ENCODE data around the gene POLR2F.

The POLR2F gene

DNA sequence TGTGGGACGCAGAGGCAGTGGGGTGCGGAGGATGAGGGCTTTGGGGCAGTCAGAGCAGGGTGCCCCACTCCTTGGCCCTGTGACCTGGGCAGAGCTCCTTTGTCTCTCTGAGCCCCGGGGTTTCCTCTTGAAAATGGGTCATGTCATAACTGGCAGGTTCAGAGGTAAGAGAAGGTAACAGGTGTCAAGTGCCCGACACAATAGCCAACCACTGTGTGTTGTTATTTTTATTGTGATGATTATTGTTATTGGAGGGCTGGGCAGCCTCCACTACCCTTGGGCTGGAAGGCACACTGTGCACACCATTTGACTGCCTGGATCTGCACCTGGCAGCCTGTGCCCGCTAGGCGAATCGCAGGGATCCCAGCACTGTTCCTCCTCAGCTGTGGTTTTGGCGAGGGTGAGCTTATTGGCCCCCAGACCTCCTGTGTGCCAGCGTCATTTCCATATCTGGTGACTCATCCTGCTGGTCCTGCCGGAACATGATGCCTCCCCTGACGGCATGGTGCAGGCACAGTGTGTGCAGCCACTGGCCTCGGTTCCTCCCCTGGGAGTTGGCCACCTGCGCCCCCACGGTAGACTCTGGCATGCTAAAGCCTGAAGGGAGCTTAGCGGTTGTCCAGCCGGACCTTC lies 46.3 kb downstream of the POLR2F start:
- CTCF ChIA-PET: interaction anchor here (1.0 to 1.8 kb wide), 4 partner anchors 8 to 94 kb away, joined by 3 to 7 read pairs (median 4); partner anchors contain the start of gene MICALL1
- Histone ChIP-seq H3K4me3 (ENCODE audit: control insufficient read depth in 1 of 7, extremely low read depth in 1 of 7, insufficient read depth in 4 of 7, low read depth in 2 of 7, low read length in 6 of 7) (no peak overlapping the region), H3K36me3 (ENCODE audit: control insufficient read depth in 4 of 4, insufficient read depth in 4 of 4, low read length in 3 of 4) (no peaks in the 10 kb centered on the region), H3K9me3 (ENCODE audit: control extremely low read depth in 1 of 5, control insufficient read depth in 4 of 5, insufficient read depth in 2 of 5, low read depth in 1 of 5, low read length in 4 of 5) (no peaks in the 10 kb centered on the region), H3K27me3 (replicated peaks in 2 of 5; ENCODE audit: control insufficient read depth in 4 of 5, insufficient read depth in 5 of 5, low read length in 4 of 5) (no peaks in the 10 kb centered on the region), H3K27ac (ENCODE audit: insufficient read depth in 1 of 2, low read depth in 1 of 2, low read length in 2 of 2, poor library complexity in 1 of 2, severe bottlenecking in 2 of 2) (peak overlapping the region in 1 of 2 experiments; percentile 61), H3K4me1 (ENCODE audit: control extremely low read depth in 1 of 4, control insufficient read depth in 4 of 4, insufficient read depth in 4 of 4, low read length in 3 of 4) (peaks cover 0 to 38% (median 17%) of the 10 kb centered on the region in 4 experiments)
- 72% methylated on average over 11 of the region's 16 CpGs for WGBS (ENCODE audit: insufficient coverage)
- POLR2A ChIA-PET: no interaction called here
- DNase-seq: peak; percentile 68 to 94 (median 88)

DNA sequence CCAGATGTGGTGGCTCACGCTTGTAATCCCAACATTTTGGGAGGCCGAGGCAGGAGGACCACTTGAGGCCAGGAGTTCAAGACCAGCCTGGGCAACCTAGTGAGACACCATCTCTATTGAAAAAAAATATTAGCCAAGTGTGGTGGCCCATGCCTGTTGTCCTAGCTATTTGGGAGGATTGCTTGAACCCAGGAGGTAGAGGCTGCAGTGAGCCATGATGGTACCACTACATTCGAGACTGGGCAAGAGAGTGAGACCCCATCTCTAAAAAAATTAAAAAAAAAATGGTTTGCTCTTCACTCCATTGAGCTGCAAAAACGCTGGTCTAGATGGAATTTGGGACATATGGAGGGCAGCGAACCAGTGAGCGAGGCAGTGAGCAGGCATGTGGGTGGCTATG lies 52.4 kb downstream of the POLR2F start:
- H3K9me3 ChIP-seq (ENCODE audit: control extremely low read depth in 1 of 5, control insufficient read depth in 4 of 5, insufficient read depth in 2 of 5, low read depth in 1 of 5, low read length in 4 of 5): no peaks in the 10 kb centered on the region
- whole genome bisulfite sequencing (ENCODE audit: insufficient coverage): 98% methylated on average over 6 of the region's 6 CpGs
- H3K27me3 ChIP-seq (replicated peaks in 2 of 5; ENCODE audit: control insufficient read depth in 4 of 5, insufficient read depth in 5 of 5, low read length in 4 of 5): no peaks in the 10 kb centered on the region
- no peak for DNase-seq
- no peaks in the 10 kb centered on the region for H3K36me3 ChIP-seq (ENCODE audit: control insufficient read depth in 4 of 4, insufficient read depth in 4 of 4, low read length in 3 of 4)
- peaks cover 0 to 18% (median 9%) of the 10 kb centered on the region in 4 experiments for H3K4me1 ChIP-seq (ENCODE audit: control extremely low read depth in 1 of 4, control insufficient read depth in 4 of 4, insufficient read depth in 4 of 4, low read length in 3 of 4)
- H3K4me3 ChIP-seq (ENCODE audit: control insufficient read depth in 1 of 7, extremely low read depth in 1 of 7, insufficient read depth in 4 of 7, low read depth in 2 of 7, low read length in 6 of 7): no peak overlapping the region
- ChIA-PET POLR2A (no interaction called here), CTCF (interaction anchor here (0.7 to 1.2 kb wide), 2 partner anchors 11 to 15 kb away, joined by 3 read pairs; no protein-coding TSS in a partner anchor)
- H3K27ac ChIP-seq (ENCODE audit: insufficient read depth in 1 of 2, low read depth in 1 of 2, low read length in 2 of 2, poor library complexity in 1 of 2, severe bottlenecking in 2 of 2): no peak overlapping the region

DNA sequence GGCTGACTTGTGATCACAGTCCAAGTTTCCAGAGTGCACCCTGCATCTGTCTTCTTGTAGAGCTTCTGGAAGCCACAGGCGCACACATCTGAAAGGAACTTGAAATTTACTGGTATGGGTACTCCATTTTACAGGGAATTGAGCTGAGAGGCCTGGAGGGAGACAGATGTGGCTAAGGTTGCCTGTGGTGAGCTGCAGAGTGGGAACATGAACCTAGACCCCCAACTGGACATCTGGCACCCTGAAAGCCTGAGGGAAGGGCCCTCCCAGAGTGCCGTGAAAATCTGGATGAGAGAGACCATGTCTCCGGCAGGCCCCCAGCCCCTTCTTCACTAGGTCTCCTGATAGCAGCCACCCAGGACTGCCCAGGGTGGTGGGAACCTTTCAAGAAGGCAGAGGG lies 53.4 kb downstream of the POLR2F start:
- CTCF ChIA-PET: interaction anchor here (1.2 kb wide), 1 partner anchor 14 kb away, joined by 3 read pairs; no protein-coding TSS in a partner anchor
- no peak overlapping the region for H3K27ac ChIP-seq (ENCODE audit: insufficient read depth in 1 of 2, low read depth in 1 of 2, low read length in 2 of 2, poor library complexity in 1 of 2, severe bottlenecking in 2 of 2)
- WGBS (ENCODE audit: insufficient coverage): 100% methylated on average over 3 of the region's 3 CpGs
- DNase-seq: no peak
- H3K27me3 ChIP-seq (replicated peaks in 2 of 5; ENCODE audit: control insufficient read depth in 4 of 5, insufficient read depth in 5 of 5, low read length in 4 of 5): no peaks in the 10 kb centered on the region
- no peaks in the 10 kb centered on the region for H3K9me3 ChIP-seq (ENCODE audit: control extremely low read depth in 1 of 5, control insufficient read depth in 4 of 5, insufficient read depth in 2 of 5, low read depth in 1 of 5, low read length in 4 of 5)
- H3K4me3 ChIP-seq (ENCODE audit: control insufficient read depth in 1 of 7, extremely low read depth in 1 of 7, insufficient read depth in 4 of 7, low read depth in 2 of 7, low read length in 6 of 7): no peak overlapping the region
- H3K36me3 ChIP-seq (ENCODE audit: control insufficient read depth in 4 of 4, insufficient read depth in 4 of 4, low read length in 3 of 4): no peaks in the 10 kb centered on the region
- peaks cover 0 to 18% (median 9%) of the 10 kb centered on the region in 4 experiments for H3K4me1 ChIP-seq (ENCODE audit: control extremely low read depth in 1 of 4, control insufficient read depth in 4 of 4, insufficient read depth in 4 of 4, low read length in 3 of 4)
- POLR2A ChIA-PET: no interaction called here

DNA sequence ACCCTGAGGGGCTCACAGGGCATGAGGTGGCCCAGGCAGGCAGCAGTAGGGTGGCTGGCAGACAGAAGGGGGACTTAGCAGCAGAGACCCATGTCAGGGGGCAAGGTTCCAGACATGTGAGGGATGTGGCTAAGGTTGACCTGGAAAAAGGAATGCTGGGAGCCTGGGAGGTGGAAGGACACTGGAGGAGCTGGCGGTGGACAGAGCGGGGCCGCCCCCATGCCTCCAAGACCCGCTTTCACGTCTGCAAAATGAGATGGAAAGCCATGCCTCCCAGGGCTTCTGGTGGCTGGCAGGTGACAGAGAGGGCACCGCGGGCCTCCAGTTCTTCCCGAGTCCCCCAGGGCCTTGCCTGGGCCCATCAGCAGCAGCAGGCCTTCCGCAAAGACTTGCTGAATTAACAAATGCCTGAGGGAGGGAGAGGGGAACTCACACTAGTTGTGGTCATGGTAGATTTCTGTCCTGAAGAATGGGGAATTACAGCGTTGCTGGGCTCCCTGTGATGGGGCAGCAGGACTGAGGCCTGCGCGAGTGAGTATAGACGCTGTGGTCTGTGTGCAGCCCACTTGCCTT lies 53.9 kb downstream of the POLR2F start:
- WGBS (ENCODE audit: insufficient coverage): 95% methylated on average over 12 of the region's 13 CpGs
- no peaks in the 10 kb centered on the region for H3K36me3 ChIP-seq (ENCODE audit: control insufficient read depth in 4 of 4, insufficient read depth in 4 of 4, low read length in 3 of 4)

DNA sequence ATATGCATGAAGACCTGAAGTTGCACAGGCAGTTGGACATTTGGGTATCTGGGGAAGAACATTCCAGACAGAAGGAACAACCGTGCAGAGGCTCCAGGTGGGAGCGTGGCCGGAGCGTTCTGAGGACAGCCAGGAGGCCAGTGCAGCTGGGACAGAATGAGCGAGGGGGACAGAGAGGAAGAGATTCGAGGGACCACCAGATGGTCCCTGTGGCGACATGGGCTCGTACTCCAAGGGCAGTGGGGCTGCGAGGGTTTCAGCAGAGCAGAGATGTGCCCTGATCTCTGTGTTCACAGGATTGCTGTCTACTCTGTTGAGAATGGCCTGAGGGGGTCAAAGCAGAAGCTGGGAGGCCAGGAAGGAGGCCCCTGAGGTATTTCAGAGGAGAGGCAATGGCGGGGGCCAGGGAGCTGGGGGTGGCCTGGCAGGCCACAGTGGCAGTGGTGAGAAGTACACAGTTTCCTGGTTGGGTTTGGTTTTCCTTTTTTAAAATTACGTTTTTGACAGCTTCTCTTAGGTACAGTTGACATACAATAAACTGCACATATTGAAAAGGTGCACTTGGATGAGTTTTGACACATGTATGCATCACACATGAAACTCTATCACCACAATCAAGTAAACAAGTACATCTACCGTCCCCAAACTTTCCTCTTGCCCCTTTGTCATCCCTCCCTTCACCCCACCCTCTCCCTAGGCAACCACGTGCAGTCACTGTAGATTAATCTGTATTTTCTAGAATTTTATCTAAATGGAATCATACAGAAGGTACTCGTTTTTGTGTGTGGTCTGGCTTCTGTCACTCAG lies 55.7 kb downstream of the POLR2F start:
- Histone ChIP-seq H3K27me3 (replicated peaks in 2 of 5; ENCODE audit: control insufficient read depth in 4 of 5, insufficient read depth in 5 of 5, low read length in 4 of 5) (no peaks in the 10 kb centered on the region), H3K9me3 (ENCODE audit: control extremely low read depth in 1 of 5, control insufficient read depth in 4 of 5, insufficient read depth in 2 of 5, low read depth in 1 of 5, low read length in 4 of 5) (no peaks in the 10 kb centered on the region), H3K4me1 (ENCODE audit: control extremely low read depth in 1 of 4, control insufficient read depth in 4 of 4, insufficient read depth in 4 of 4, low read length in 3 of 4) (peaks cover 0 to 18% (median 9%) of the 10 kb centered on the region in 4 experiments), H3K27ac (ENCODE audit: insufficient read depth in 1 of 2, low read depth in 1 of 2, low read length in 2 of 2, poor library complexity in 1 of 2, severe bottlenecking in 2 of 2) (peak overlapping the region in 1 of 2 experiments; percentile 55), H3K4me3 (ENCODE audit: control insufficient read depth in 1 of 7, extremely low read depth in 1 of 7, insufficient read depth in 4 of 7, low read depth in 2 of 7, low read length in 6 of 7) (peak overlapping the region in 3 of 7 experiments; percentile 0 to 16 (median 14)), H3K36me3 (ENCODE audit: control insufficient read depth in 4 of 4, insufficient read depth in 4 of 4, low read length in 3 of 4) (no peaks in the 10 kb centered on the region)
- WGBS (ENCODE audit: insufficient coverage): 60% methylated on average over 10 of the region's 14 CpGs
- ChIA-PET CTCF (interaction anchor here (1.3 kb wide), 1 partner anchor 24 kb away, joined by 3 read pairs; no protein-coding TSS in a partner anchor), POLR2A (no interaction called here)
- DNase-seq: peak in 1 of 3 donors; percentile 43

More for the DNA sequence above, 53.9 kb downstream of the POLR2F start:
- no peak overlapping the region for H3K27ac ChIP-seq (ENCODE audit: insufficient read depth in 1 of 2, low read depth in 1 of 2, low read length in 2 of 2, poor library complexity in 1 of 2, severe bottlenecking in 2 of 2)
- no peaks in the 10 kb centered on the region for H3K9me3 ChIP-seq (ENCODE audit: control extremely low read depth in 1 of 5, control insufficient read depth in 4 of 5, insufficient read depth in 2 of 5, low read depth in 1 of 5, low read length in 4 of 5)
- H3K27me3 ChIP-seq (replicated peaks in 2 of 5; ENCODE audit: control insufficient read depth in 4 of 5, insufficient read depth in 5 of 5, low read length in 4 of 5): no peaks in the 10 kb centered on the region
- peaks cover 0 to 18% (median 9%) of the 10 kb centered on the region in 4 experiments for H3K4me1 ChIP-seq (ENCODE audit: control extremely low read depth in 1 of 4, control insufficient read depth in 4 of 4, insufficient read depth in 4 of 4, low read length in 3 of 4)
- no peak for DNase-seq
- CTCF ChIA-PET: interaction anchor here (1.2 kb wide), 1 partner anchor 14 kb away, joined by 3 read pairs; no protein-coding TSS in a partner anchor
- POLR2A ChIA-PET: no interaction called here
- H3K4me3 ChIP-seq (ENCODE audit: control insufficient read depth in 1 of 7, extremely low read depth in 1 of 7, insufficient read depth in 4 of 7, low read depth in 2 of 7, low read length in 6 of 7): no peak overlapping the region

DNA sequence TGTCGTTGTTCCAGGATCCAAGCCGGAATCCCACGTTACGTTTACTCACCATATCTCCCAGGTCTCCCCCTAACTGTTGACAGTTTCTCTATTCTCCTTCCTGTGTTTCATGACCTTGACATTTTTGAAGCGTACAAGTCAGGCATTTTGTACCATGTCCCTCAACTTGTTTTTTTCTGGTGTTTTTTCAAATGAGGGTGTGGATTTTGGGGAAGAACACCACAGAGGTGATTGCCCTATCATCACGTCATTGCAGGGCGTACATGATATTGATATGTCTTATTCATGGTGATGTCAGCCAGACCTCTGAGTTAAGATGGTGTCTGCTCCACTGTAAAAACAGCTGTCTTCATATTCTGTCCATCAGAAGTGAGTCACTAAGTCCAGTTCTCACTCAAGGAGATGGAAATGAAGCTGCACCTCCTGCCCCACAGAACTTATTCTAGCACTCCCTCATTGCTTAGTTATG lies 59.1 kb downstream of the POLR2F start:
- no peak overlapping the region for H3K27ac ChIP-seq (ENCODE audit: insufficient read depth in 1 of 2, low read depth in 1 of 2, low read length in 2 of 2, poor library complexity in 1 of 2, severe bottlenecking in 2 of 2)
- no peak overlapping the region for H3K4me3 ChIP-seq (ENCODE audit: control insufficient read depth in 1 of 7, extremely low read depth in 1 of 7, insufficient read depth in 4 of 7, low read depth in 2 of 7, low read length in 6 of 7)
- WGBS (ENCODE audit: insufficient coverage): 92% methylated on average over 6 of the region's 7 CpGs
- H3K27me3 ChIP-seq (replicated peaks in 2 of 5; ENCODE audit: control insufficient read depth in 4 of 5, insufficient read depth in 5 of 5, low read length in 4 of 5): no peaks in the 10 kb centered on the region
- H3K4me1 ChIP-seq (ENCODE audit: control extremely low read depth in 1 of 4, control insufficient read depth in 4 of 4, insufficient read depth in 4 of 4, low read length in 3 of 4): peaks cover 0 to 28% (median 15%) of the 10 kb centered on the region in 4 experiments
- H3K9me3 ChIP-seq (ENCODE audit: control extremely low read depth in 1 of 5, control insufficient read depth in 4 of 5, insufficient read depth in 2 of 5, low read depth in 1 of 5, low read length in 4 of 5): no peaks in the 10 kb centered on the region
- DNase-seq: no peak
- CTCF ChIA-PET: interaction anchor here (1.2 kb wide), 1 partner anchor 28 kb away, joined by 3 read pairs; no protein-coding TSS in a partner anchor
- H3K36me3 ChIP-seq (ENCODE audit: control insufficient read depth in 4 of 4, insufficient read depth in 4 of 4, low read length in 3 of 4): no peaks in the 10 kb centered on the region
- POLR2A ChIA-PET: interaction anchor here (1.0 kb wide), 1 partner anchor 8 kb away, joined by 4 read pairs; no protein-coding TSS in a partner anchor
